HG03196 (cell line): ENCODE data around the gene RFX3.

Source experiments
- ATAC-seq: cut with Tn5 transposase; IDR thresholded peaks from one replicate; pipeline ENCODE4 v1.9.1; 2021; ENCODE audit not compliant: unreplicated experiment

The RFX3 gene

GRCh38 chr9:3290231-3290840, 235.5 kb downstream of the RFX3 start:
- no peak for ATAC-seq

GRCh38 chr9:3288686-3289085, 237.1 kb downstream of the RFX3 start:
- ATAC-seq = no peak

GRCh38 chr9:3285365-3286161, 240.2 kb downstream of the RFX3 start:
- no peak for ATAC-seq

- no peak for ATAC-seq
These were observed 243.4 kb downstream of the RFX3 start for GRCh38 chr9:3282365-3282764.

GRCh38 chr9:3281399-3281798, 244.4 kb downstream of the RFX3 start:
- peak; percentile 86 for ATAC-seq

- ATAC-seq = no peak
These were observed 248.6 kb downstream of the RFX3 start for GRCh38 chr9:3277200-3277599.

GRCh38 chr9:3271581-3271980, 254.2 kb downstream of the RFX3 start:
- ATAC-seq = no peak

GRCh38 chr9:3271157-3271556, 254.6 kb downstream of the RFX3 start:
- ATAC-seq = no peak

- no peak for ATAC-seq
These were observed 257.6 kb downstream of the RFX3 start for GRCh38 chr9:3268223-3268622.

GRCh38 chr9:3263698-3264097, 262.1 kb downstream of the RFX3 start:
- ATAC-seq = no peak

GRCh38 chr9:3262826-3263529, 262.8 kb downstream of the RFX3 start:
- no peak for ATAC-seq

- no peak for ATAC-seq
These were observed 264.3 kb downstream of the RFX3 start for GRCh38 chr9:3261484-3261883.

- ATAC-seq = no peak
These were observed 269.1 kb downstream of the RFX3 start for GRCh38 chr9:3256571-3257330.

GRCh38 chr9:3251309-3251708, 274.5 kb downstream of the RFX3 start:
- no peak for ATAC-seq

GRCh38 chr9:3250741-3251140, 275.1 kb downstream of the RFX3 start:
- ATAC-seq = no peak

- ATAC-seq = no peak
These were observed 278.6 kb downstream of the RFX3 start for GRCh38 chr9:3247211-3247610.

GRCh38 chr9:3246241-3246640, 279.6 kb downstream of the RFX3 start:
- no peak for ATAC-seq

GRCh38 chr9:3244963-3245653, 280.7 kb downstream of the RFX3 start:
- ATAC-seq = no peak

GRCh38 chr9:3243683-3244082, 282.1 kb downstream of the RFX3 start:
- no peak for ATAC-seq

GRCh38 chr9:3241290-3241689, 284.5 kb downstream of the RFX3 start:
- no peak for ATAC-seq
